Umbilical cord (tissue), 2 donors: Measurements from ENCODE around the gene LYRM9. TPM values are rescaled to one million over a fixed set of nuclear protein-coding genes. Genes with fewer than 3 reads are reported as not detected.
"Not testable (repeated sequence)": the region's sequence is repeated elsewhere in the genome, so short reads cannot be mapped to it uniquely, and the experiment has no call there.

ENCODE experiments used
- DNase-seq: peaks from one replicate; pipeline ENCODE4 v3.0.0-alpha.2; 2015; ENCODE audit warnings: low spot score
- total RNA-seq: library from RNA; depleted of rRNA; stranded (reverse); fragments of >200 nt; gene quantifications from one replicate; pipeline ENCODE4 v1.2.3, GENCODE V29; 2014; ENCODE audit warnings: low replicate concordance; ENCODE audit not compliant: insufficient read depth

Gene LYRM9
- total RNA-seq = 24.8 TPM

GRCh38 chr17:27892866-27893769 lies at the start of gene LYRM9:
Gene LYRM9, minus strand, starts transcription at chr17:27893365. Its CDS starts 10,671 bp downstream, at chr17:27882694.
- peak; percentile 92 for DNase-seq

DNA sequence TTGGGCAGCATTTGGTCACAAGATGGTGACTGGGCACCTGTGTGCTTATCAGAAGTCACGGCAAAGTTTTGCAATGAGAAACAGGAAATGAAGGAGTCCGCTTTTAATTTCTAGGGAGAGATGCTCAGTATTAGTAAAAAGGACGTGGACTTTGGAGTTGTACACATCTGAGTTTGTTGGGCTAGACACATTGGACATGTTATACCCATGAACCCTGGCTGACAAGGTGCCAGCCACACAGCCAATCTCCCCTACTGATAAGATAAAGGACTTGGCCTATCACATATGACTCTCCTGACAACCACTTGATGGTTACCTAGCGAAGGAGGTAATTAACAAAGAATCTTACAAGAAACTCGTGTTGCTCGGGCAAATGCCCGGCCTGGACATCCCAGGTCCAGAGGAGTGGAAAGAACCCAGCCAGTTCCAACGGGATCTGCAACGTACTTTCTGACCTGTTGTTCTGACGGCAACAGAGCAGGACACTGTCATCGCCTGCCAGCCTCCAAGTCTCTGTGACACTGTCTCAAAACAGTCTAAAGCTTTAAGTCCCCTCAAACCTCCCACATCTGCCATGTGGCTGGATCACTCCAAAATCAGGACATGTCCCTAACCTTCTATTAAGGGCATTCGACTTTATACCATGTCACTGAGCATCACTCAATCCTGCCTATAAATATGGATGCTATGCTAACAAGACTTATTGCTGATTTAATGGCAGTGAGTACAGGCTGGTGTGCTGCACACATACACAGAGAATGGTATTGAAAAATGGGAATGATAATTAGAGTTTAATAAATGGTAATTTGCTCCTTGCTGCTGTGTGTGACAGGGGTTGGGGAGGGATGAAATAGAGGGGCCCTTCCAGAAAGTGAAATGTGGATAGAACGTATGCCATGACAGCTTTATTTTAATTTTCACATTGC lies 47.6 kb upstream of the LYRM9 start:
- no peak for DNase-seq

DNA sequence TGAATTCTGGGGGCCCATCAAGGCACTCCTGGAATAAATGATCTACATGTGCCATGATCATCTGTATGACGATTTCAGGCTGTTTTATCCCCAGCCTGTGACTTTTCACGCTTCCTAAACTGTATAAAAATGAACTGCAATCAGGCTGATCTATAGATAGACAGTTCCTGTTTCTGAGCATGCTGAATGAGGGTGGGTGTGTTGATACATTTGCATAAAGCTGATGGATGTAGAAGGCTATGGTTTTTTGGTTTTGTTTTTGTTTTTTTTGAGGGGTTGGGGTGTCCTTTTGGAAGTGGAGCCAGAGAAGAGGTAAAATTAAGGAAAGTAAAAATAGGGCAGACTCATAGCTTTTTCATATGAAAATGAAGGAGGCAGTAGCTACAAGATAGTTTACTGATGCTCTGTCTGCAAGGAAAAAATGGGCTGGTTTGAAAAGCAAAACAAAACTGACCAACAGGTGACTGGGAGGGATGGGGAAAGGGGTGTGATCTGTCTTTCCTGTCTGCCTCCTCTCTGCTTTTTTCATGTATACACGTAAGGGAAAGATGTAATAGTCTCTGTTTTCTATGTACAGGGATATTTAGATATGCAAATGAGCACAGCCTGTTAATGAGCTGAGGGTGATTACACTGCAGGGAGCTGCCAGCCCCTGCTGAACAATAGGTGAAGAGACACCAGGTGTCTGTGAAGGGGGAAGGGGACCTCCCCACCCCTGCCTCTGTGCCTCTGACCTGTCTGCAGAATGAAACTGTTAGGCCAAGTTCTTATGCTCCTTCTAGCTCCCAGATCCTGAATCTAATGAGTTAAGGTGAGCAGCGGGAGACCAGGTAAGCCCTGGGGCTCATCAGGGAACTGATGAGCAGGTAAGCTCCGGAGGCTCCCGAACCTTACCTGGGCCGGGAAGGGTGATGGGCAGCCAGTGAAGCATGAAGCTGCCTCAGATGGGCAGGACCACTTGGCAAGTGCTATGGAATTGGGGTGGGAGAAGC lies 46.6 kb upstream of the LYRM9 start:
- no peak for DNase-seq

GRCh38 chr17:27938864-27939263 lies 45.7 kb upstream of the LYRM9 start:
- DNase-seq = no peak

DNA sequence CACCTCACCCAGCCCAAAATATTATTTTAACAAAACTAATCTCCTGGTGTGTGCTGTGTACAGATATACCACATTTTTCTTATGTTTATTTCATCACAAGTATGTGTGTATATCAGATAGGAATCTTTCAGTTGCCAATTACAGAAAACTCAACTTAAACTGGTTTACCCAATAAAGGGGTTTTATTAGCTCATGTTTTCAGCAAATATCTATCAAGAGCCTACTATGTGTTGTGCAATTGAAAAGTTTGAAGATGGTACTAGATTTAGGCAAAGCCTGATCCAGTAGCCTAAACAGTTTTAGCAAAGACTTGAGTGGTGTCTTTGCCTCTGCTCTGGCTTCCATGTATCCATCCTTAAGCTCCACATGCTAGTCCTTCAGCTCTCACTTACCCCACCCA lies 45.1 kb upstream of the LYRM9 start:
- DNase-seq = no peak

- DNase-seq = no peak
Measured at GRCh38 chr17:27937025-27937546, 43.9 kb upstream of the LYRM9 start.

DNA sequence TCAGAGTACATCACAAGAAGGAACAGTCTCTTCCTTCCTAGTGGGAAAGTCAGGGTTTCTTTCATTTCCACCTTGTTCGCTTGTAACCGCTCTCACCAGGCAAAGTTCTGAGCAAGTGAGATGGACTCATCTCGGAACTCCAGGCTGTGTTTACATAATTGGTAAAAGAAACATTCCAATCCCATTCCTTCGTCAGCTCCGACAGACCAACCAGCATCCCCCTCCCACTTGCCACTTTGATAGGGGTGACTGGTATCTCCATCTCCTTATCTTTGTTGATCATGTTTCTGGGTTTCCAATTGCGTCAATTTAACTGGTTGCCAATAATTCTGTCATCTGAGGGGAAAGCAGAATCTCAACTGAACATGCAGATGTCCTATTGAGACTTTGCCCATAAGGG lies 36.8 kb upstream of the LYRM9 start:
- DNase-seq = no peak

DNA sequence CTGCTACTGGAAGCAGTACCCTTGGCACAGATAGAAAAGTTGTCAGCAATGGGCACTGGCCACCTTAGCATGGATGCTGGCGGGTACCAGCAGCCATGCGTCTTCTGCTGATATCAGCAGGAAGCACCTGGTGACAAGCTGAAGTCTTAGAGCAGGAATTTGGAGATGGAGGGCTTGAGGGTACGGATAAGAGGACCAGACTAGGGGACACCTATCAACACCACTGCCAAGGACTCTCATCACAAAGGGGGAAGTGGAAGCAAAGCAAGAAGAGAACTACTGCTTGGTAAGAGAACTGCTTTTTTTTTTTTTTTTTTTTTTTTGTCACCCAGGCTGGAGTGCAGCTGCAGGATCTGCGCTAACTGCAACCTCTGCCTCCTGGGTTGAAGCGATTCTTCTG lies 35.4 kb upstream of the LYRM9 start:
- DNase-seq = no peak

GRCh38 chr17:27927781-27928180 lies 34.6 kb upstream of the LYRM9 start:
- DNase-seq = no peak

DNA sequence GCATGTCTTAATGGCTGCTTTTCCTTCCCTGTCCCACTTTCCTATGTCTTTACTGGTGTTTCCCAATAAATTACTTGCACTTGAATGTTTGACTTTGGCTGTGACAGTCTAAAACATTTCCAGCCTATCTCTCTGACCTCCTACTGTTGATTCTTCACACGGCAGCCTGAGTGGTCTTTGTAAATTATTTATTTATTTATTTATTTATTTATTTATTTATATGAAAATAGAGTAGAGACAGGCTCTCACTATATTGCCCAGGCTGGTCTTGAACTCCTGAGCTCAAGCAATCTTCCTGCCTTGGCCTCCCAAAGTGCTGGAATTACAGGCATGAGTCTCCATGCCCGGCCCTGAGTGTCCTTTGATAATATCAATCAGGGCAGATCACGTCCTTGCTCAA lies 28.4 kb upstream of the LYRM9 start:
- no peak for DNase-seq

- no peak for DNase-seq
Measured at GRCh38 chr17:27921077-27921476, 27.9 kb upstream of the LYRM9 start.

DNA sequence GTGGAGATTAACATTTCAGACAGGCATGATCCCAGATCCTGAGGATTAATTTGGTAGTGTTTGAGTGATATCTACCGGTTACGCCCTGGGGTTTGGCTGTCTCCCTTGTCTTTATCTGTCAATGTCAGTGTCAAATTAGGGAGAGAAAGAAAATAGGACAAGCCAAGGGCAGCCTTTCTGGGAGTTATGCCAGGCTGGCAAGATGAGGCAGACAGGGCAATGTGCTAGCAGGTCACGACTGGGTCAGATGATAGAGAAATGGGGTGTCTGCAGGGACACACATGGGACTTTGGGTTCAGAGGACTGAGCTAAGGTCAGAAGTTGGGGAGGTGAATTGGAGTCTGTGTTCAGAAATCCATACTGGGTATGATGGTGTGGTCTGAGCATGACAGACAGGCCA lies 27.4 kb upstream of the LYRM9 start:
- no peak for DNase-seq

DNA sequence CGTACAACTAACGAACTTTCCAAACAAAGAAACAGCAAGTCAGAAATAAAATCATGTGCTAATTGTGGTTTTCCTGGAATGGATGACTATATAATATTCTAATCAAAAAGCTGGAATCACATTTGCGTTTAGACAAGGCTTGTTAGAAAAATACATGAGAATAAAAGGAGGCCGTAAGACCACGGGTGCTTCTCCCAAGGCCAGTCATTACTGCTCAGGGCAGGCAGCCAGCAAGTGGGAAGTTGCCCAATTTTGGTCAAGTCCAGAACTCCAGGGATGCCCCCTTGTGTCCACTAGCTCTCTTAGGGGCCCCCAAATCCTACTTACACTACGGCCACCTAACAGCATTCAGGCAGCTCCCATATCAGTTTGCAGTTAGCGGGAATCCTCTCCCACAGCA lies 25.9 kb upstream of the LYRM9 start:
- DNase-seq = no peak

GRCh38 chr17:27918498-27918897 lies 25.3 kb upstream of the LYRM9 start:
- DNase-seq = no peak

- DNase-seq = no peak
Measured at GRCh38 chr17:27917000-27917399, 23.8 kb upstream of the LYRM9 start.

DNA sequence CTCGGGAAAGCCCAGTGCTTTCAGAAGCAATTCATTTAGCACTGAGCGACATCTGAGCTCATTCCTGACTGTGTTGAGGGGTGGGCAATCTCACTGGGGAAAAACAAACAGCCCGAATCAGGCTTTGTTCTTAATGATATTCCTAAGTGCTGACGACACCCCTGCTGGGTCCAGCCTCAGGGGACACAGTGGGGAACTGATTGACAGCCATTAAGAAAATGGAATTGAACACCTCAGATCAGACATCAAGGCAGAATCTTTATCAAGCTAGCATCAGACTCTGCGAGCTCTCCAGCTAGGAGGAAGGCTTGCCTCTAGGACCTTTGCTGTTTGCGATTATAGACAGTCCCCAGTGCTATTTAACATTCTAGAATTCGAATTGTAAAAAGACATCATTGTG lies 22.5 kb upstream of the LYRM9 start:
- DNase-seq = no peak

GRCh38 chr17:27914382-27914781 lies 21.2 kb upstream of the LYRM9 start:
- no peak for DNase-seq

GRCh38 chr17:27912964-27913363 lies 19.8 kb upstream of the LYRM9 start:
- DNase-seq = no peak

DNA sequence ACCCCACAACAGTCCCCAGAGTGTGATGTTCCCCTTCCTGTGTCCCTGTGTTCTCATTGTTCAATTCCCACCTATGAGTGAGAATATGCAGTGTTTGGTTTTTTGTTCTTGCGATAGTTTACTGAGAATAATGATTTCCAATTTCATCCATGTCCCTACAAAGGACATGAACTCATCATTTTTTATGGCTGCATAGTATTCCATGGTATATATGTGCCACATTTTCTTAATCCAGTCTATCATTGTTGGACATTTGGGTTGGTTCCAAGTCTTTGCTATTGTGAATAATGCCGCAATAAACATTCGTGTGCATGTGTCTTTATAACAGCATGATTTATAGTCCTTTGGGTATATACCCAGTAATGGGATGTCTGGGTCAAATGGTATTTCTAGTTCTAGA lies 19.1 kb upstream of the LYRM9 start:
- not testable (repeated sequence) for DNase-seq

DNA sequence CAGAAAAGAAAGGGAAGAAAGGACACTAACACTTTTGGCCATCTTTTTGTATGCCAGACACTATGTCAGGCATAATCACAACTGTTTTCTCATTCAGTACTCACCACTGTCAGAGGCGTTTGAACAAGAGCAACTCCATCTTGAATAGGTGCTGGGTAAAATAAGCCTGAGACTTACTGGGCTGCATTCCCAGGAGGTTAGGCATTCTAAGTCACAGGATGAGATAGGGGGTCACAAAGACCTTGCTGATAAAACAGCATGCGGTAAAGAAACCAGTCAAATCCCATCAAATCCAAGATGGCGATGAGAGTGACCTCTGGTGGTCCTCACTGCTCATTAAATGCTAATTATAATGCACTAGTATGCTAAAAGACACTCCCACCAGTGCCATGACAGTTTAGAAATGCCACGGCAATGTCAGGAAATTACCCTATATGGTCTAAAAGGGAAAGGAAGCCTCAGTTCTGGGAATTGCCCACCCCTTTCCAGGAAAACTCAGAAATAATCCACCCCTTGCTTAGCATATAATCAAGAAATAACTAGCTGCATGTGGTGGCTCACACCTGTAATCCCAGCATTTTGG lies 14.9 kb upstream of the LYRM9 start:
- DNase-seq = no peak

GRCh38 chr17:27906623-27907022 lies 13.5 kb upstream of the LYRM9 start:
- DNase-seq = no peak
